ENCODE data around the gene PDCD4. TPM values are rescaled to one million over a fixed set of nuclear protein-coding genes. Genes with fewer than 3 reads are reported as not detected.

PDCD4 gene
- total RNA-seq, 1 experiment from 2014 or later, result 32.7 TPM

GRCh38 chr10:110824660-110825059 lies 47.1 kb upstream of the PDCD4 start:
- H3K27ac Mint-ChIP-seq, result no peak overlapping the region
- no peaks in the 10 kb centered on the region for H3K36me3 Mint-ChIP-seq
- H3K27me3 Mint-ChIP-seq (ENCODE audit: low read depth), result no peaks in the 10 kb centered on the region
- TF ChIP-seq SOX15 (CRISPR knock-in tag; IDR thresholded peaks at IDR 0.05), result no peak
- TF ChIP-seq, protein P1, sequence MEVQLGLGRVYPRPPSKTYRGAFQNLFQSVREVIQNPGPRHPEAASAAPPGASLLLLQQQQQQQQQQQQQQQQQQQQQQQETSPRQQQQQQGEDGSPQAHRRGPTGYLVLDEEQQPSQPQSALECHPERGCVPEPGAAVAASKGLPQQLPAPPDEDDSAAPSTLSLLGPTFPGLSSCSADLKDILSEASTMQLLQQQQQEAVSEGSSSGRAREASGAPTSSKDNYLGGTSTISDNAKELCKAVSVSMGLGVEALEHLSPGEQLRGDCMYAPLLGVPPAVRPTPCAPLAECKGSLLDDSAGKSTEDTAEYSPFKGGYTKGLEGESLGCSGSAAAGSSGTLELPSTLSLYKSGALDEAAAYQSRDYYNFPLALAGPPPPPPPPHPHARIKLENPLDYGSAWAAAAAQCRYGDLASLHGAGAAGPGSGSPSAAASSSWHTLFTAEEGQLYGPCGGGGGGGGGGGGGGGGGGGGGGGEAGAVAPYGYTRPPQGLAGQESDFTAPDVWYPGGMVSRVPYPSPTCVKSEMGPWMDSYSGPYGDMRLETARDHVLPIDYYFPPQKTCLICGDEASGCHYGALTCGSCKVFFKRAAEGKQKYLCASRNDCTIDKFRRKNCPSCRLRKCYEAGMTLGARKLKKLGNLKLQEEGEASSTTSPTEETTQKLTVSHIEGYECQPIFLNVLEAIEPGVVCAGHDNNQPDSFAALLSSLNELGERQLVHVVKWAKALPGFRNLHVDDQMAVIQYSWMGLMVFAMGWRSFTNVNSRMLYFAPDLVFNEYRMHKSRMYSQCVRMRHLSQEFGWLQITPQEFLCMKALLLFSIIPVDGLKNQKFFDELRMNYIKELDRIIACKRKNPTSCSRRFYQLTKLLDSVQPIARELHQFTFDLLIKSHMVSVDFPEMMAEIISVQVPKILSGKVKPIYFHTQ (CRISPR knock-in tag; IDR thresholded peaks at IDR 0.05), result no peak
- no peak for TF ChIP-seq GRHL2 (CRISPR knock-in tag; IDR thresholded peaks at IDR 0.05; ENCODE audit: insufficient replicate concordance, severe bottlenecking)
- no peak for TF ChIP-seq ZNF512 (CRISPR knock-in tag; IDR thresholded peaks at IDR 0.05; ENCODE audit: borderline replicate concordance)
- TF ChIP-seq, protein P2, sequence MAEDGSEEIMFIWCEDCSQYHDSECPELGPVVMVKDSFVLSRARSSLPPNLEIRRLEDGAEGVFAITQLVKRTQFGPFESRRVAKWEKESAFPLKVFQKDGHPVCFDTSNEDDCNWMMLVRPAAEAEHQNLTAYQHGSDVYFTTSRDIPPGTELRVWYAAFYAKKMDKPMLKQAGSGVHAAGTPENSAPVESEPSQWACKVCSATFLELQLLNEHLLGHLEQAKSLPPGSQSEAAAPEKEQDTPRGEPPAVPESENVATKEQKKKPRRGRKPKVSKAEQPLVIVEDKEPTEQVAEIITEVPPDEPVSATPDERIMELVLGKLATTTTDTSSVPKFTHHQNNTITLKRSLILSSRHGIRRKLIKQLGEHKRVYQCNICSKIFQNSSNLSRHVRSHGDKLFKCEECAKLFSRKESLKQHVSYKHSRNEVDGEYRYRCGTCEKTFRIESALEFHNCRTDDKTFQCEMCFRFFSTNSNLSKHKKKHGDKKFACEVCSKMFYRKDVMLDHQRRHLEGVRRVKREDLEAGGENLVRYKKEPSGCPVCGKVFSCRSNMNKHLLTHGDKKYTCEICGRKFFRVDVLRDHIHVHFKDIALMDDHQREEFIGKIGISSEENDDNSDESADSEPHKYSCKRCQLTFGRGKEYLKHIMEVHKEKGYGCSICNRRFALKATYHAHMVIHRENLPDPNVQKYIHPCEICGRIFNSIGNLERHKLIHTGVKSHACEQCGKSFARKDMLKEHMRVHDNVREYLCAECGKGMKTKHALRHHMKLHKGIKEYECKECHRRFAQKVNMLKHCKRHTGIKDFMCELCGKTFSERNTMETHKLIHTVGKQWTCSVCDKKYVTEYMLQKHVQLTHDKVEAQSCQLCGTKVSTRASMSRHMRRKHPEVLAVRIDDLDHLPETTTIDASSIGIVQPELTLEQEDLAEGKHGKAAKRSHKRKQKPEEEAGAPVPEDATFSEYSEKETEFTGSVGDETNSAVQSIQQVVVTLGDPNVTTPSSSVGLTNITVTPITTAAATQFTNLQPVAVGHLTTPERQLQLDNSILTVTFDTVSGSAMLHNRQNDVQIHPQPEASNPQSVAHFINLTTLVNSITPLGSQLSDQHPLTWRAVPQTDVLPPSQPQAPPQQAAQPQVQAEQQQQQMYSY (CRISPR knock-in tag; IDR thresholded peaks at IDR 0.05), result no peak
- no peak for TF ChIP-seq MYBL2 (CRISPR knock-in tag; IDR thresholded peaks at IDR 0.05)
- TF ChIP-seq NR2C2 (CRISPR knock-in tag; IDR thresholded peaks at IDR 0.05), result no peak
- TF ChIP-seq GABPB1 (CRISPR knock-in tag; IDR thresholded peaks at IDR 0.05), result no peak
- TF ChIP-seq ZNF532 (CRISPR knock-in tag; IDR thresholded peaks at IDR 0.05; ENCODE audit: borderline replicate concordance), result no peak
- TF ChIP-seq ZNF423 (CRISPR knock-in tag; IDR thresholded peaks at IDR 0.05), result no peak
- no peak for TF ChIP-seq ZNF416 (CRISPR knock-in tag; IDR thresholded peaks at IDR 0.05)
- no peak for TF ChIP-seq CTCF (IDR thresholded peaks at IDR 0.05)
- no peak for TF ChIP-seq ETV6 (CRISPR knock-in tag; IDR thresholded peaks at IDR 0.05)
- TF ChIP-seq, protein P3, sequence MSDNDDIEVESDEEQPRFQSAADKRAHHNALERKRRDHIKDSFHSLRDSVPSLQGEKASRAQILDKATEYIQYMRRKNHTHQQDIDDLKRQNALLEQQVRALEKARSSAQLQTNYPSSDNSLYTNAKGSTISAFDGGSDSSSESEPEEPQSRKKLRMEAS (CRISPR knock-in tag; IDR thresholded peaks at IDR 0.05), result no peak
- no peak for TF ChIP-seq FOXP1 (CRISPR knock-in tag; IDR thresholded peaks at IDR 0.05; ENCODE audit: borderline replicate concordance)
- TF ChIP-seq NFE2L1 (CRISPR knock-in tag; IDR thresholded peaks at IDR 0.05), result no peak
- no peak for TF ChIP-seq E2F4 (CRISPR knock-in tag; IDR thresholded peaks at IDR 0.05; ENCODE audit: borderline replicate concordance, low read depth)
- TF ChIP-seq, protein P4, sequence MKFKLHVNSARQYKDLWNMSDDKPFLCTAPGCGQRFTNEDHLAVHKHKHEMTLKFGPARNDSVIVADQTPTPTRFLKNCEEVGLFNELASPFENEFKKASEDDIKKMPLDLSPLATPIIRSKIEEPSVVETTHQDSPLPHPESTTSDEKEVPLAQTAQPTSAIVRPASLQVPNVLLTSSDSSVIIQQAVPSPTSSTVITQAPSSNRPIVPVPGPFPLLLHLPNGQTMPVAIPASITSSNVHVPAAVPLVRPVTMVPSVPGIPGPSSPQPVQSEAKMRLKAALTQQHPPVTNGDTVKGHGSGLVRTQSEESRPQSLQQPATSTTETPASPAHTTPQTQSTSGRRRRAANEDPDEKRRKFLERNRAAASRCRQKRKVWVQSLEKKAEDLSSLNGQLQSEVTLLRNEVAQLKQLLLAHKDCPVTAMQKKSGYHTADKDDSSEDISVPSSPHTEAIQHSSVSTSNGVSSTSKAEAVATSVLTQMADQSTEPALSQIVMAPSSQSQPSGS (CRISPR knock-in tag; IDR thresholded peaks at IDR 0.05; ENCODE audit: borderline replicate concordance, low read depth), result no peak
- no peak for ATAC-seq
- no peak for DNase-seq (ENCODE audit: low spot score)
- ChIA-PET CTCF (no interaction called here), POLR2A (no interaction called here)
- no peaks in the 10 kb centered on the region for H3K9me3 Mint-ChIP-seq
- peaks cover 22% of the 10 kb centered on the region for H3K4me1 Mint-ChIP-seq
- no peak overlapping the region for H3K4me3 Mint-ChIP-seq

Measured in WTC11 (cell line).